ENCODE data around the gene HYAL1.

The HYAL1 gene

DNA sequence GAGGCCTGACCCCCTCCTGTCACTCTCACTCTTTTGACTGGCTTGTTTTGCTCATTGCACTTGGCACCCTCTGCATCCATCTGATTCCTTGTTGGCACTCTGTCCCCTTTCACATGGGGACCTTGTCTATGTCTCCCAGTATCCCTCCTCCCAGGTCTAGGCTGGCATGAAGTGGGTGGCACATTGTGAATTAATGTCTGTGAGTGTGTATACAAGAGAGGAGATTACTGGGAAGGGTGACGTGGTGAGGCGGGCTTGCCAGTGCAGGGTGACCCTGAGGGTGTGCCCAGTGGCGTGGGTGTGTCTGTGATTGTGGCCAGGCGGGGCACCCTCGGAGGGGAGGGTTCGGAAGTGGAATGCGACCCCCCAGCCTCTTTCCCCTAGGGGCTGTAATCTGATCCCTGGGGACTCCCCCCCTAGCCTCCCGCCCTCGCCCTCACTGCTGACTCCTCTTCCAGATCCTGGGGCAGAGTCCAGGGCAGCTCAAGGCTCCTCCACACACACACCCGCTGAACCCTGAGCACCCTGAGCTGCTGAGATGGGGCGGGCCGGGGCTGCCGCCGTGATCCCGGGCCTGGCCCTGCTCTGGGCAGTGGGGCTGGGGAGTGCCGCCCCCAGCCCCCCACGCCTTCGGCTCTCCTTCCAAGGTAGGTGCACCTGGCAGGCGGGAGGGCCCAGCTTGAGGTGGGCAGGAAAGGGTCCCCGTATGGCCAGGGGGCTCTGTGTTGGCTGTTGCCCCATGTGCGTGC is 34.5 kb downstream of the HYAL1 start, which contains the start of gene SEMA3B:
TSS of gene SEMA3B (plus strand) at position 445 of the 749 bp plus-strand sequence. CDS start at position 539, 94 bp downstream.
- H3K9ac ChIP-seq (ENCODE audit: low read length) = peak within 1 kb of the TSS; percentile 2
- peaks cover 10% of the 10 kb centered on the region for H3K27me3 ChIP-seq (ENCODE audit: control insufficient read depth, insufficient read depth, low read length)
- peak within 1 kb of the TSS; percentile 42; the same call in 1 of the 2 replicates for H3K4me3 ChIP-seq (ENCODE audit: low read depth, low read length)
- H3K27ac ChIP-seq (ENCODE audit: low read depth, low read length) = no peak within 1 kb of the TSS
- no peaks in the 10 kb centered on the region for H3K36me3 ChIP-seq (ENCODE audit: control insufficient read depth, insufficient read depth, low read length)
- H3K9me3 ChIP-seq (ENCODE audit: control insufficient read depth, insufficient read depth, low read depth, low read length) = no peaks in the 10 kb centered on the region
- H3K4me1 ChIP-seq (ENCODE audit: control insufficient read depth, insufficient read depth, low read length) = peaks cover 74% of the 10 kb centered on the region

DNA sequence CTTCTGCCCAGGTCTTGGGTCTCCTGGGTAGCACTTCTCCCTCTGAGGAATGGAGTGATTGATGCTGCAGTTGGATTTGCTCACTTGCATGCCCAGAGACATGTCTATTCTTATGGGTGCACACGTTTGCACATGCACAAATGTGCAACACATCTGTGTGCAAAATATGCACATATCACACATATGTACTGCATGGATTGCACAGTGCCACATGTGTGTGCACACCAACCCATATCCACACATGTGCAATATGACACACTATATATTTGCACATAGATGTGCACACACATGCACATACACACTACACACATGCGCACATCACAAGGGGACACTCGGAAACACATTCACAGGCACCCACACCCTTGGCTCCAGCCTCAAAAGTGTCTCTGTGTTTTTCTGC is 35.1 kb downstream of the HYAL1 start:
- Histone ChIP-seq H3K9ac (ENCODE audit: low read length) (no peak overlapping the region), H3K27me3 (ENCODE audit: control insufficient read depth, insufficient read depth, low read length) (peaks cover 4% of the 10 kb centered on the region), H3K4me3 (ENCODE audit: low read depth, low read length) (no peak overlapping the region), H3K4me1 (ENCODE audit: control insufficient read depth, insufficient read depth, low read length) (peaks cover 77% of the 10 kb centered on the region), H3K36me3 (ENCODE audit: control insufficient read depth, insufficient read depth, low read length) (no peaks in the 10 kb centered on the region), H3K9me3 (ENCODE audit: control insufficient read depth, insufficient read depth, low read depth, low read length) (no peaks in the 10 kb centered on the region), H3K27ac (ENCODE audit: low read depth, low read length) (no peak overlapping the region)

DNA sequence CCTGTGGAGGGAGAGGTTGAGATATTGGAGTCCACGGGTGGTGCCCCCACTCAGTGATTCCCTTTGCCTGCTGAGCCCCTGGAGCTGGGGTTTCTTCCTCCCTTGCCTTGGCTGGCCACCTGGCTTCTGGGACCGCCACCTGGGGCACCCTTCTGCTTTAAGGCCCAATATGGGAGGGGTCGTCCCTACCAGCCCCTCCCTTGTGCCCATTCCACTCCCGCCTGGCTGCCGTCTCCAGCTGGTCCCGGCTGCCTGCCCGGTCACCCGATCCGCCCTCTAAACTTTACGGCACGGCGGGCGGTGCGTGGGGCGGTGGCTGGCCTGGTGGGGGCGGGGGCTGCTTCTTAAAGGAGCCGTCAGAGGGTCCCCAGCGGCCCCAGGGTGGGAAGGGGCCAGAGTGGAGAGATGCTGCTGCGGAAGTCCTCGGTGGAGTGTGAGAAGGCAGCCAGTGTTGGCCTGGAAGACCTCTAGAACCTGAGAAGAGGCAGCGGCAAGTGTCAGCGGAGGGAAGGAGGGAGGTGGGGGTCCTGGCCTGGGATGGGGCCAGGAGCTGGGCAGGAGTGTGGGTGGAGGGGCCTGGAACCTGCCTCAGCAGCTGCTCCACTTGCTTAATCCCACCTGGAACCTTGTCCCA is 36.0 kb downstream of the HYAL1 start:
- Histone ChIP-seq H3K36me3 (ENCODE audit: control insufficient read depth, insufficient read depth, low read length) (no peaks in the 10 kb centered on the region), H3K4me3 (ENCODE audit: low read depth, low read length) (peak overlapping the region; percentile 42), H3K9me3 (ENCODE audit: control insufficient read depth, insufficient read depth, low read depth, low read length) (no peaks in the 10 kb centered on the region), H3K9ac (ENCODE audit: low read length) (peak overlapping the region; percentile 27), H3K4me1 (ENCODE audit: control insufficient read depth, insufficient read depth, low read length) (peaks cover 74% of the 10 kb centered on the region), H3K27ac (ENCODE audit: low read depth, low read length) (no peak overlapping the region), H3K27me3 (ENCODE audit: control insufficient read depth, insufficient read depth, low read length) (no peaks in the 10 kb centered on the region)

DNA sequence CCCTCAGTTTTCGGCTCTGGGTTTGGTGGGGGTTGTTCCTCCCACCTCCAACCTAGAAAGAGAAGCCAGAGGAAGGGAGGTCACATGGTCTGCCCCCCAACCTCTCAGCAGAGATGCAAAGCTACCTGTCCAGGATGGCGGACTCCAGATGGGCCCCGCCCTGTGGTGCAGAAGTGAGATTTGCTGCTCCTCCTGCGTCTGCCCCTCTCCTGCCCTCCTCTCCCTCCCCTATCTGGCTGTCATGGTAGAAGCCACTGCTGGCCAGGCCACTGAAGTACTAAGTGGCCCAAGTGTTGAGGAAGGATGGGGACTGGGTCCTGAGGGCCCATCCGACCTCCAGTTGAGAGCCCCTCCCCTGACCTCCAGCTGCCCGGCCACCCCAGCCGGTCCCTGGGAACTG is 36.5 kb downstream of the HYAL1 start:
- Histone ChIP-seq H3K36me3 (ENCODE audit: control insufficient read depth, insufficient read depth, low read length) (no peaks in the 10 kb centered on the region), H3K4me3 (ENCODE audit: low read depth, low read length) (peak overlapping the region; percentile 42), H3K27ac (ENCODE audit: low read depth, low read length) (no peak overlapping the region), H3K4me1 (ENCODE audit: control insufficient read depth, insufficient read depth, low read length) (peaks cover 73% of the 10 kb centered on the region), H3K27me3 (ENCODE audit: control insufficient read depth, insufficient read depth, low read length) (no peaks in the 10 kb centered on the region), H3K9ac (ENCODE audit: low read length) (no peak overlapping the region), H3K9me3 (ENCODE audit: control insufficient read depth, insufficient read depth, low read depth, low read length) (no peaks in the 10 kb centered on the region)

DNA sequence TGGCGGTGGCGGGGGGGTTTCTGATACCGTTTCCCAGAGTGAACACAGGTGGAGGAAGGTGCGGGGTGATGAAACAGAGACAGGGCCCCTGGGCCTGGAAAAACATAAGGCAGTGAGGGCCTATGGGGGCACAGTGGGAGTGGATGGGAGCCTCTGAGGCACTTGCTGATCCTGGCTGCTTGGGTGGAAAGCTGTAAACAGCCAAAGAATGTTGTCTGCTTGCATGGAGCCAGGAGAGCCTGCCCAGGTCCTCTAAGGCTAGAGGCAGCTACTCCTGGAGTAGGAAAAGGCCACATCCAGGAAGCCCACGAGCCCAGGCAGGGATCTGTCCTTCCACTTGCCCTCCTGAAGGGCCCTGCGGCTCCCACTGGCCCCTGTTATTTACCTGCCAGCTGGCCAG is 37.4 kb downstream of the HYAL1 start:
- Histone ChIP-seq H3K27ac (ENCODE audit: low read depth, low read length) (no peak overlapping the region), H3K4me3 (ENCODE audit: low read depth, low read length) (no peak overlapping the region), H3K4me1 (ENCODE audit: control insufficient read depth, insufficient read depth, low read length) (peaks cover 69% of the 10 kb centered on the region), H3K9me3 (ENCODE audit: control insufficient read depth, insufficient read depth, low read depth, low read length) (no peaks in the 10 kb centered on the region), H3K36me3 (ENCODE audit: control insufficient read depth, insufficient read depth, low read length) (no peaks in the 10 kb centered on the region), H3K27me3 (ENCODE audit: control insufficient read depth, insufficient read depth, low read length) (no peaks in the 10 kb centered on the region), H3K9ac (ENCODE audit: low read length) (no peak overlapping the region)

DNA sequence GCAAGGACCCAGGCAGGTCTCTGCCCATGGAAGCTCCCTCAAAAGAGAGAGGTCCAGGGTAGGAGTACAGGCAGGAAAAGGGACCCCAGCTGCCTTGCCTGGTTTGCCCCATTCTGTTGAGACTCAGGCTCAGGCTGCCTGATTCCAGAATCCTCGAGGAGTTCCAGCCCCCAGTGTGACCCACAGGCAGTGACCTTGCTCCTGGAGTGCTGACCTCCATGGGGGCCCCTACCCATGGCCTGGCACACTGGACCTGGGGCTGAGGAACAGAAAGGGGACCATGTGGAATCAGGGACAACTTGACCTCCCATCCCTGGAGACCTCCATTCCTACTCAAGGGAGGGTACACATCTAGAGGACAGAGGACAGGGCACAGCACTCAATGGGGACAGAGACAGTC is 37.8 kb downstream of the HYAL1 start:
- Histone ChIP-seq H3K9ac (ENCODE audit: low read length) (peak overlapping the region; percentile 41), H3K4me1 (ENCODE audit: control insufficient read depth, insufficient read depth, low read length) (peaks cover 73% of the 10 kb centered on the region), H3K27ac (ENCODE audit: low read depth, low read length) (peak overlapping the region; percentile 85), H3K36me3 (ENCODE audit: control insufficient read depth, insufficient read depth, low read length) (no peaks in the 10 kb centered on the region), H3K4me3 (ENCODE audit: low read depth, low read length) (no peak overlapping the region), H3K27me3 (ENCODE audit: control insufficient read depth, insufficient read depth, low read length) (no peaks in the 10 kb centered on the region), H3K9me3 (ENCODE audit: control insufficient read depth, insufficient read depth, low read depth, low read length) (no peaks in the 10 kb centered on the region)

DNA sequence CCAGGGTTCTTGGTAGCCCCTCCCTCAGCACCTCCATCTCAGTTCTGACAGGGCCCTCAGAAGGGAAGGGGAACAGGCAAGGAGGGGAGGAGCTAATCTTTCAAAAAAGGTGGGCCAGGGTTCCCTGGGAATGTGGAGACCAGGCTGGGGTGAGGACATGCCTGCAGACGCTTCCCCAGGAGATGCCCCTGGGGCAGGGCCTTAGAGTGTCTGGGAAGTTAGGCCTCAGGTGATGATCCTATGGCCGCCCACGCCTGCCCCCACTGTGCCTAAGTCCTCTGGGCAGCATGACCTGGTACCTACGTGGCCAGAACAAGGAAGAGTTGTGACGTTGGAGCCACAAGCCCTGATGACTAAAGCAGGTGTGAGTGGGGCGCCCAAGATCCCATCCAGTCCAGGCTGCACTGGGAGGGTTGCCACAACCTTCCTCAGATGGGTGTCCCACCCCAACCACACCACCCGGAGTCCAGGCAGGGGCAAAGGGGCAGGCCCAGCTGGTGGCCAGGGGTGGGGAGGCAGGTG is 38.3 kb downstream of the HYAL1 start:
- Histone ChIP-seq H3K36me3 (ENCODE audit: control insufficient read depth, insufficient read depth, low read length) (no peaks in the 10 kb centered on the region), H3K4me3 (ENCODE audit: low read depth, low read length) (0 out of 2 replicates have a peak overlapping the region, but pooled peaks have one; percentile 3), H3K9me3 (ENCODE audit: control insufficient read depth, insufficient read depth, low read depth, low read length) (no peaks in the 10 kb centered on the region), H3K27ac (ENCODE audit: low read depth, low read length) (peak overlapping the region; percentile 85), H3K9ac (ENCODE audit: low read length) (peak overlapping the region; percentile 41), H3K4me1 (ENCODE audit: control insufficient read depth, insufficient read depth, low read length) (peaks cover 75% of the 10 kb centered on the region), H3K27me3 (ENCODE audit: control insufficient read depth, insufficient read depth, low read length) (no peaks in the 10 kb centered on the region)

DNA sequence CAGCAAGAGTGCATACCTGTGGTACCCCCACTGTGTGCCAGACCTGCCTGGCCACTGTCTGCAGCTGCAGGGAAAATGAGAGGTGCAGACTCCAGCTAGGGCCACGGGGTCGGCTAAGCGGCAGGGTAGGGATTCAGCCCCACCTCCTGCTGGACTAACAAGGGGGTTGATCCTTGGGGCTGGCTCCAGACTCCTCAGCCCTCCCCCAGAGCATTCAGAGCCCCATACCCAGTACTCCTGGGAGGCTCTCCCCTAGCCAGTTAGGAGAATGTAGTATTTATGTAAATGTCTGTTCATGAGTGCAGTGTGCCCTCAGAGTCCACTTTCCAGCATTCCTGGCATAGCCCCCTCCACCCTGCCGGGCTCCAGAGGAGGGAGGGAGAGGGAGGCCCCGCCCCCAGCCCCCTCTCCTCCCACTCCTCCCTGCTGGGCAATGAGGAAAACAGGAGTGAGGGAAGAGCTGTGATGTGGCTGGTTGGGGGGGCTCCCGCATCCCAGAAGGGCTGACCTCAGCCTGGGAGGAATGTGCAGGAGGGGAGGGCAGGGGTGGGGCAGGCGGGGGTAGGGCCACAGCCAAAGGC is 38.9 kb downstream of the HYAL1 start:
- Histone ChIP-seq H3K27me3 (ENCODE audit: control insufficient read depth, insufficient read depth, low read length) (no peaks in the 10 kb centered on the region), H3K4me1 (ENCODE audit: control insufficient read depth, insufficient read depth, low read length) (peaks cover 74% of the 10 kb centered on the region), H3K9ac (ENCODE audit: low read length) (peak overlapping the region; percentile 64), H3K9me3 (ENCODE audit: control insufficient read depth, insufficient read depth, low read depth, low read length) (no peaks in the 10 kb centered on the region), H3K36me3 (ENCODE audit: control insufficient read depth, insufficient read depth, low read length) (no peaks in the 10 kb centered on the region), H3K4me3 (ENCODE audit: low read depth, low read length) (peak overlapping the region; percentile 32), H3K27ac (ENCODE audit: low read depth, low read length) (peak overlapping the region; percentile 85; the same call in 1 of the 2 replicates)

DNA sequence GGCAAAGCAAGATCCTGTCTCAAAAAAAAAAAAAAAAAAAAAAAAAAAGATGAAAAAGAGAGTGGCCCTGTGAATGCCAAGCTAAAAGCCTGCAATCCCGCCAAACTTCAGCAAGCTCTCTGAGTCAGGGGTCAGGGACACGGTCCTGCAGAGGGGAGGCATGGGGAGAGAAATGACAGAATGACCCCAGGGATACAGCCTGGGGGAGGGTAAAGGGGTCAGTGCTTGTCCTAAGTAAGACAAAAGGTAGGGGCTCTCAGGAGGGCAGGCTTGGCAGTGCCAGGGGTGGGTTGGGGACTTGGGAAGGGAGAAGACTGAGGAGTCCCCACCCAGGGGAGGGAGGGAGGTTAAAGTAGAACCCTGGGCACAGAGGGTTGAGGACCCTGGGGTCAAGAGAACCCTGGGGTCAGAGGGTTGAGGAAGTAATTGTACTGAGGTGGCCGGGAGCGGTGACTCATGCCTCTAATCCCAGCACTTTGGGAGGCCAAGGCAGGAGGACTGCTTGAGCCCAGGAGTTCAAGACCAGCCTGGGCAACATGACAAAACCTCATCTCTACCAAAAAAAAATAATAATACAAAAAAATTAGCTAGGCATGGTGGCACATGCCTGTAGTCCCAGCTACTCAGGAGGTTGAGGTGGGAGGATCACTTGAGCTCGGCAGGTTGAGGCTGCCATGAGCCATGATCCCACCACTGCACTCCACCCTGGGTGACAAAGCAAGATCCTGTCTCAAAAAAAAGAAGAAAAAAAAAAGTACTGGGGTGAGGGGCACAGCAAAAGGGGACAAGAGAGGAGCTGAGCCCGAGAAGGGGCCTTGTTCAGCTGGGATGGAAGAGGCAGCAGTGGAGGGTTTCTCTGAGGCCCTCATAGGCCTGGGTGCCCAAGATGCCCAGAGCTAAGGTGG is 39.6 kb downstream of the HYAL1 start:
- Histone ChIP-seq H3K27ac (ENCODE audit: low read depth, low read length) (peak overlapping the region; percentile 67; the same call in 1 of the 2 replicates), H3K4me1 (ENCODE audit: control insufficient read depth, insufficient read depth, low read length) (peaks cover 71% of the 10 kb centered on the region), H3K36me3 (ENCODE audit: control insufficient read depth, insufficient read depth, low read length) (no peaks in the 10 kb centered on the region), H3K9me3 (ENCODE audit: control insufficient read depth, insufficient read depth, low read depth, low read length) (no peaks in the 10 kb centered on the region), H3K27me3 (ENCODE audit: control insufficient read depth, insufficient read depth, low read length) (no peaks in the 10 kb centered on the region), H3K4me3 (ENCODE audit: low read depth, low read length) (peak overlapping the region; percentile 32; the same call in 1 of the 2 replicates), H3K9ac (ENCODE audit: low read length) (peak overlapping the region; percentile 64)

DNA sequence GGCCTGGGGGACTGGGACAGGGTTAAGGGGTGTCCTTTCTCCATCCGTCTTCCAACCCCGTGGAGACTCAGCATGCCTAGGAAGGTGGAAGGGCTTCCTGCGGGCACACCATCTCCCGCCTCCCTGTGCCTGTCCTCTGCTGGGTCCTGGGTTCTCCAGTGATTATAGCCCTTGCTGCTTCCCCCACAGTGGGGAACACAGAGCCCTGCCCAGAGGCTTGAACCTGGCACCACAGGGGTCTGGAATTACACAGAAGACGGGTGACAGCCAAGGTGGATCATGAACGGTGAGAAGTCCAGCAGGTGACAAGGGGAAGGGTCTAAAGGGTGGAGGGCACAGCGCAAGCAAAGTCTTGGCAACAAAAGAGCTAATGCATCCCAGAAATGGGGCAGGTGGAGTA is 40.6 kb downstream of the HYAL1 start:
- Histone ChIP-seq H3K27me3 (ENCODE audit: control insufficient read depth, insufficient read depth, low read length) (no peaks in the 10 kb centered on the region), H3K9ac (ENCODE audit: low read length) (no peak overlapping the region), H3K4me3 (ENCODE audit: low read depth, low read length) (no peak overlapping the region), H3K4me1 (ENCODE audit: control insufficient read depth, insufficient read depth, low read length) (peaks cover 61% of the 10 kb centered on the region), H3K9me3 (ENCODE audit: control insufficient read depth, insufficient read depth, low read depth, low read length) (no peaks in the 10 kb centered on the region), H3K36me3 (ENCODE audit: control insufficient read depth, insufficient read depth, low read length) (peaks cover 7% of the 10 kb centered on the region), H3K27ac (ENCODE audit: low read depth, low read length) (no peak overlapping the region)

All from HUES6 (cell line).